Measurements from ENCODE around the gene CPO.
"Not testable (repeated sequence)": the region's sequence is repeated elsewhere in the genome, so short reads cannot be mapped to it uniquely, and the experiment has no call there.

The CPO gene

GRCh38 chr2:206939340-206939739 lies at the start of gene CPO:
TSS of gene CPO (plus strand) at chr2:206939518. CDS start at chr2:206939600, 82 bp downstream.
- DNase-seq: no peak

- no peak for DNase-seq
Measured at GRCh38 chr2:206890179-206890578, 49.1 kb upstream of the CPO start.

- no peak for DNase-seq
Measured at GRCh38 chr2:206890926-206891325, 48.4 kb upstream of the CPO start.

GRCh38 chr2:206915121-206915520 lies 24.2 kb upstream of the CPO start:
- DNase-seq: no peak

- no peak for DNase-seq
Measured at GRCh38 chr2:206918263-206918662, 21.1 kb upstream of the CPO start.

- no peak for DNase-seq
Measured at GRCh38 chr2:206920310-206920709, 19.0 kb upstream of the CPO start.

GRCh38 chr2:206920951-206921350 lies 18.4 kb upstream of the CPO start:
- no peak for DNase-seq

GRCh38 chr2:206921529-206921928 lies 17.8 kb upstream of the CPO start:
- DNase-seq: no peak

GRCh38 chr2:206935991-206936842 lies 3.1 kb upstream of the CPO start:
- no peak for DNase-seq

GRCh38 chr2:206936843-206937230 lies 2.5 kb upstream of the CPO start:
- DNase-seq: no peak

- DNase-seq: no peak
Measured at GRCh38 chr2:206937555-206937954, 1.8 kb upstream of the CPO start.

GRCh38 chr2:206940546-206940945 lies 1.2 kb downstream of the CPO start:
- DNase-seq: no peak

GRCh38 chr2:206942592-206943478 lies 3.5 kb downstream of the CPO start:
- no peak for DNase-seq

GRCh38 chr2:206953404-206953803 lies 14.1 kb downstream of the CPO start:
- DNase-seq: not testable (repeated sequence)

- DNase-seq: no peak
Measured at GRCh38 chr2:206955253-206955652, 15.9 kb downstream of the CPO start.

GRCh38 chr2:206958261-206958660 lies 18.9 kb downstream of the CPO start:
- no peak for DNase-seq

- no peak for DNase-seq
Measured at GRCh38 chr2:206962966-206963365, 23.6 kb downstream of the CPO start.

GRCh38 chr2:206968134-206969086 lies 29.1 kb downstream of the CPO start:
- DNase-seq: no peak

- DNase-seq: no peak
Measured at GRCh38 chr2:206969192-206969591, 29.9 kb downstream of the CPO start.

- no peak for DNase-seq
Measured at GRCh38 chr2:206970589-206971360, 31.5 kb downstream of the CPO start.

- no peak for DNase-seq
Measured at GRCh38 chr2:206971805-206972204, 32.5 kb downstream of the CPO start.

GRCh38 chr2:206974551-206974950 lies 35.2 kb downstream of the CPO start:
- DNase-seq: no peak

All from activated T-cell treated with anti-CD3 and anti-CD28 coated beads for 4 hours (primary cell).